ENCODE data around the gene HSD17B12.

DNA sequence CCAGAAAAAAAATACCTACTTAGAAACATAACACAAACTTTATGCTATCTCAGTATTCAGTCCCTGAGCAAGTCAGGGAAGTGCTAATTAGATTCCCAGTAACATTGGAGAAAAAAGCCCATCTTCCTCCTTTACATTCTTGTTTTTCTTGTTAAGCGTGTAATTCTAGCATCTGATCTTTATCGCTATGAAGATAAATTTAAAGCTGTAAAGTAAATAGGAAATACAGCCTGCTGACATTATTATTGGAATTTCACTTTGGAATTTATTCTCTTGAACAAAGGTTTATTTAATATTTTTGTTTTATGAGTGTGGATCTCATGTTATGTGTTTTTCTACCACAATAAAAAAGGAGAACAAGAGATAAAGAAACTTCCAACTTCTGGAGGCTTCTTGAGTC, 214.0 kb downstream of the HSD17B12 start:
- TF ChIP-seq, protein P1, sequence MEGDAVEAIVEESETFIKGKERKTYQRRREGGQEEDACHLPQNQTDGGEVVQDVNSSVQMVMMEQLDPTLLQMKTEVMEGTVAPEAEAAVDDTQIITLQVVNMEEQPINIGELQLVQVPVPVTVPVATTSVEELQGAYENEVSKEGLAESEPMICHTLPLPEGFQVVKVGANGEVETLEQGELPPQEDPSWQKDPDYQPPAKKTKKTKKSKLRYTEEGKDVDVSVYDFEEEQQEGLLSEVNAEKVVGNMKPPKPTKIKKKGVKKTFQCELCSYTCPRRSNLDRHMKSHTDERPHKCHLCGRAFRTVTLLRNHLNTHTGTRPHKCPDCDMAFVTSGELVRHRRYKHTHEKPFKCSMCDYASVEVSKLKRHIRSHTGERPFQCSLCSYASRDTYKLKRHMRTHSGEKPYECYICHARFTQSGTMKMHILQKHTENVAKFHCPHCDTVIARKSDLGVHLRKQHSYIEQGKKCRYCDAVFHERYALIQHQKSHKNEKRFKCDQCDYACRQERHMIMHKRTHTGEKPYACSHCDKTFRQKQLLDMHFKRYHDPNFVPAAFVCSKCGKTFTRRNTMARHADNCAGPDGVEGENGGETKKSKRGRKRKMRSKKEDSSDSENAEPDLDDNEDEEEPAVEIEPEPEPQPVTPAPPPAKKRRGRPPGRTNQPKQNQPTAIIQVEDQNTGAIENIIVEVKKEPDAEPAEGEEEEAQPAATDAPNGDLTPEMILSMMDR (IDR thresholded peaks at IDR 0.05; ENCODE audit: low read length), result no peak
- TF ChIP-seq EZH2phosphoT487 (IDR thresholded peaks at IDR 0.05; ENCODE audit: low read length), result no peak
- no peak for TF ChIP-seq EZH2 (optimal IDR thresholded peaks at IDR 0.05; ENCODE audit: low read depth, low read length)

Data from MM.1S (cell line).